Vagina (tissue), 2 donors: Measurements from ENCODE around the gene KIRREL3. TPM values are rescaled to one million over a fixed set of nuclear protein-coding genes. Genes with fewer than 3 reads are reported as not detected.

Experiments
- DNase-seq, 2 donors: peaks; one replicate each; pipeline ENCODE4 v3.0.0-alpha.2; 2017; ENCODE audit errors: extremely low spot score in 2 of 2
- H3K27ac ChIP-seq: fragments of 200-600 bp; sonication (generic); one replicate; pipeline ENCODE4 v1.5.1; 2019
- H3K27me3 ChIP-seq: fragments of 200-600 bp; sonication (generic); one replicate; pipeline ENCODE4 v1.5.1; 2019
- H3K36me3 ChIP-seq, 2 donors: fragments of 200-600 bp; sonication (generic); one replicate each; pipeline ENCODE4 v1.5.1; 2017 to 2019
- H3K4me1 ChIP-seq: fragments of 200-600 bp; sonication (generic); one replicate; pipeline ENCODE4 v1.5.1; 2019
- H3K4me3 ChIP-seq, 2 donors: fragments of 200-600 bp; sonication (generic); 1 replicate in 1 of 2; 2 replicates in 1 of 2; pipeline ENCODE4 v1.5.1; 2016 to 2019
- H3K9me3 ChIP-seq: fragments of 200-600 bp; sonication (generic); one replicate; pipeline ENCODE4 v1.5.1; 2019
- CTCF ChIP-seq, 3 experiments: fragments of 450-650 bp in 2 of 3; fragments of 200-600 bp in 1 of 3; sonication (generic) in 1 of 3; IDR thresholded peaks; one replicate each; pipeline ENCODE4 v1.5.1; 2017 to 2019; ENCODE audit warnings: antibody characterized with exemption in 3 of 3, mild to moderate bottlenecking in 2 of 3, moderate library complexity in 2 of 3
- POLR2A ChIP-seq, 2 donors: fragments of 450-650 bp; IDR thresholded peaks; one replicate each; pipeline ENCODE4 v1.6.1; 2017; ENCODE audit warnings: antibody characterized with exemption in 2 of 2, mild to moderate bottlenecking in 2 of 2, moderate library complexity in 2 of 2
- POLR2AphosphoS5 ChIP-seq, 2 donors: sonication (generic); formaldehyde crosslinking; IDR thresholded peaks; one replicate each; pipeline ENCODE4 v1.9.0; 2017; ENCODE audit warnings: antibody characterized with exemption in 2 of 2, mild to moderate bottlenecking in 2 of 2, low read depth in 1 of 2; ENCODE audit not compliant: insufficient read depth in 1 of 2
- intact Hi-C: fragments of 100-400 bp; cut with DNase I; formaldehyde crosslinking; loops from one replicate; pipeline ENCODE4 v1.15.1; 2023
- total RNA-seq: library from RNA; depleted of rRNA; stranded (reverse); fragments of >200 nt; gene quantifications from one replicate; pipeline ENCODE4 v1.2.3, GENCODE V29; 2016

KIRREL3 gene
- total RNA-seq, 1 donor from 2014 or later = not detected

DNA sequence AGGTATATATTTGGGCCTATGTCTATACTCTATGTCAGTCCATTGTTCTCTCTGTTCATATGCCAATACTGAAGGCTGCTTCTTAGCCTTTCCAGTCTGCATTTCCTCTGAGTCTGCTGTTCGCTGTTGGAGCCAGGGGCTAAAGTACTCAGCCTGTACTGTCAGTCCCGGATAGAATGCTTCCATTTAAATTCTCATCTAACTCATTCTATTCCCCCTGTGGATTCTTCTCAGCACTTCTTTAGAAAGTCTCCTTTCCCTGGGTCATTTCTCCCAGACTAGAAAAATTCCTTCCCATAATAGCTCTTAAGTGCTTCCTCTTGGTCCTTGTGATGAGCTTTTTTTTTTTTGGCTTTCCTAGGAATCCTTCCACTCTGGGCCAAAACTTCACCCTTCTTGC is 293.1 kb downstream of the KIRREL3 start:
- intact Hi-C loops = no loop called here
- H3K4me1 ChIP-seq = no peaks in the 10 kb centered on the region
- H3K27ac ChIP-seq = no peak overlapping the region
- TF ChIP-seq CTCF (IDR thresholded peaks at IDR 0.05) = no peak
- TF ChIP-seq POLR2A (IDR thresholded peaks at IDR 0.05) = no peak
- TF ChIP-seq POLR2AphosphoS5 (IDR thresholded peaks at IDR 0.05; ENCODE audit: insufficient read depth in 1 of 2, low read depth in 1 of 2) = no peak
- H3K9me3 ChIP-seq = no peaks in the 10 kb centered on the region
- DNase-seq = no peak
- no peaks in the 10 kb centered on the region for H3K27me3 ChIP-seq
- no peak overlapping the region for H3K4me3 ChIP-seq
- no peaks in the 10 kb centered on the region for H3K36me3 ChIP-seq

DNA sequence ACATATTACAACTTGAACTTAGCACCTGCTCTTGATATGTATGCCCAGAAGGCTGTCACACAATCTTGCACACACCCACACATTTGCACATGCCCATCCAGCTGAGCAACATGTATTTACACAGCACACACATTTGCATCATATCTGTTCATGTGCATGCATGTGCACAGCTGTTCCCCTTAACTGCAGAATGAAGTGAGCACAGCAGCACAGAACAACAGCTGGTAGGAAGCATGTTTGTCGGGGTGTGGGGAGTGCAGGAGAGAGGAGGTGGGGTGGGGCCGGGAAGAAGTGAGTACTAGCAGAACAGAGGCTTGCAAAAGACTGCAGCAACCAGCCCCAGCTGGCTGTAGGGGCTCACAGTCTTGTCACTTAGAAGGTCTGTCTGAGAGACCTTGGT is 296.5 kb downstream of the KIRREL3 start:
- Histone ChIP-seq H3K36me3 (no peaks in the 10 kb centered on the region), H3K27me3 (no peaks in the 10 kb centered on the region), H3K4me1 (no peaks in the 10 kb centered on the region), H3K4me3 (no peak overlapping the region), H3K9me3 (no peaks in the 10 kb centered on the region), H3K27ac (no peak overlapping the region)
- TF ChIP-seq CTCF (IDR thresholded peaks at IDR 0.05) (no peak), POLR2A (IDR thresholded peaks at IDR 0.05) (no peak), POLR2AphosphoS5 (IDR thresholded peaks at IDR 0.05; ENCODE audit: insufficient read depth in 1 of 2, low read depth in 1 of 2) (no peak)
- DNase-seq = no peak
- intact Hi-C loops = no loop called here

GRCh38 chr11:126703662-126704061 is 296.9 kb downstream of the KIRREL3 start:
- H3K4me1 ChIP-seq = no peaks in the 10 kb centered on the region
- no peak overlapping the region for H3K4me3 ChIP-seq
- DNase-seq = no peak
- TF ChIP-seq POLR2A (IDR thresholded peaks at IDR 0.05) (no peak), CTCF (IDR thresholded peaks at IDR 0.05) (no peak), POLR2AphosphoS5 (IDR thresholded peaks at IDR 0.05; ENCODE audit: insufficient read depth in 1 of 2, low read depth in 1 of 2) (no peak)
- no peaks in the 10 kb centered on the region for H3K36me3 ChIP-seq
- intact Hi-C loops = no loop called here
- H3K27ac ChIP-seq = no peak overlapping the region
- H3K9me3 ChIP-seq = no peaks in the 10 kb centered on the region
- H3K27me3 ChIP-seq = no peaks in the 10 kb centered on the region

DNA sequence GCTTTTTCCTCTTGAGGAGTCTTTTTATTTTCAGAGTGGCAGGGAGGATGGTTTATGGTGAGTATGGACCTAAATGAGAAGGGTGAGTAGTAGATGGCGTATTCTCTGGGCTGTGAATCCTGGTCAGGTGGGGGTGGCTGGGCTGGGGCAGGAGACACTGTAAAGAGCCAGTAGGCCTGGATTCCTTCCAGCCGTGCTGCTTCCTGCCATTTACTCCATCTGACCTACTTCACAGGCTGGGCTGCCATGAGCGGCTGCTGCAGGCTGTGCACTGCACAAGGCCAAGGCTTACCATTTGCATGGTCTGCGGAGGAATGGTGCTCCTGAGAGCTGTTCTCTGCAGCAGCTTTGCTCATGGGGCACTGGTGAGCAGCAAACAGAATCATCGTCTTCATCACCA is 297.6 kb downstream of the KIRREL3 start:
- Histone ChIP-seq H3K27ac (no peak overlapping the region), H3K27me3 (no peaks in the 10 kb centered on the region), H3K4me3 (no peak overlapping the region), H3K36me3 (no peaks in the 10 kb centered on the region), H3K9me3 (no peaks in the 10 kb centered on the region), H3K4me1 (no peaks in the 10 kb centered on the region)
- intact Hi-C loops = no loop called here
- no peak for DNase-seq
- TF ChIP-seq POLR2AphosphoS5 (IDR thresholded peaks at IDR 0.05; ENCODE audit: insufficient read depth in 1 of 2, low read depth in 1 of 2) = no peak
- no peak for TF ChIP-seq CTCF (IDR thresholded peaks at IDR 0.05)
- TF ChIP-seq POLR2A (IDR thresholded peaks at IDR 0.05) = no peak

- Histone ChIP-seq H3K9me3 (no peaks in the 10 kb centered on the region), H3K27ac (no peak overlapping the region), H3K27me3 (no peaks in the 10 kb centered on the region), H3K36me3 (no peaks in the 10 kb centered on the region), H3K4me1 (no peaks in the 10 kb centered on the region), H3K4me3 (no peak overlapping the region)
- TF ChIP-seq POLR2AphosphoS5 (IDR thresholded peaks at IDR 0.05; ENCODE audit: insufficient read depth in 1 of 2, low read depth in 1 of 2) (no peak), POLR2A (IDR thresholded peaks at IDR 0.05) (no peak), CTCF (IDR thresholded peaks at IDR 0.05) (no peak)
- no peak for DNase-seq
- intact Hi-C loops = no loop called here
Observed at GRCh38 chr11:126702165-126702720, 298.3 kb downstream of the KIRREL3 start.
